Gastrocnemius medialis (tissue), 4 donors: Measurements from ENCODE around the gene SAMD3. TPM values are rescaled to one million over a fixed set of nuclear protein-coding genes. Genes with fewer than 3 reads are reported as not detected.

Source experiments
- ATAC-seq, 2 donors: fragments of 150-250 bp; one replicate each; pipeline ENCODE4 v1.9.1; 2016
- DNase-seq, 2 donors: peaks; one replicate each; pipeline ENCODE4 v3.0.0-alpha.2; 2019
- H3K27ac ChIP-seq, 4 donors: fragments of 200-600 bp; sonication (generic); 1 replicate in 1 of 4; 2 replicates in 3 of 4; pipeline ENCODE4 v1.5.1; 2016 to 2018; ENCODE audit warnings: mild to moderate bottlenecking in 2 of 4, moderate library complexity in 1 of 4
- H3K27me3 ChIP-seq, 3 donors: fragments of 200-600 bp; sonication (generic) in 2 of 3; 1 replicate in 1 of 3; 2 replicates in 2 of 3; pipeline versions ENCODE4 v1.5.1 to v1.6.0; 2016 to 2019; ENCODE audit warnings: mild to moderate bottlenecking in 1 of 3, moderate library complexity in 1 of 3
- H3K36me3 ChIP-seq, 2 donors: fragments of 200-600 bp; sonication (generic) in 1 of 2; one replicate each; pipeline ENCODE4 v1.5.1; 2017 to 2018
- H3K4me1 ChIP-seq, 2 donors: fragments of 200-600 bp; sonication (generic) in 1 of 2; one replicate each; pipeline ENCODE4 v1.5.1; 2016 to 2017; ENCODE audit warnings: mild to moderate bottlenecking in 2 of 2
- H3K4me3 ChIP-seq, 4 donors: fragments of 200-600 bp; sonication (generic) in 3 of 4; 1 replicate in 1 of 4; 2 replicates in 3 of 4; pipeline ENCODE4 v1.5.1; 2016 to 2019; ENCODE audit warnings: mild to moderate bottlenecking in 2 of 4
- H3K9me3 ChIP-seq, 3 donors: fragments of 200-600 bp; sonication (generic) in 2 of 3; 1 replicate in 1 of 3; 2 replicates in 2 of 3; pipeline ENCODE4 v1.5.1; 2016 to 2019
- CTCF ChIP-seq, 5 experiments: fragments of 450-650 bp in 3 of 5; fragments of 200-600 bp in 2 of 5; sonication (generic) in 2 of 5; IDR thresholded peaks in 4 of 5; conservative IDR thresholded peaks in 1 of 5; 1 replicate in 4 of 5; 2 replicates in 1 of 5; pipeline ENCODE4 v1.5.1; 2016 to 2019; ENCODE audit warnings: antibody characterized with exemption in 5 of 5, mild to moderate bottlenecking in 3 of 5, moderate library complexity in 3 of 5
- POLR2A ChIP-seq, 2 donors: fragments of 450-650 bp; IDR thresholded peaks; one replicate each; pipeline ENCODE4 v1.6.1; 2017; ENCODE audit warnings: antibody characterized with exemption in 2 of 2, mild to moderate bottlenecking in 2 of 2, moderate library complexity in 2 of 2
- in situ Hi-C, 4 donors: fragments of 200-750 bp; cut with MboI; loops; one replicate each; pipeline versions ENCODE4 v1.15.0 to v1.8.0; 2017; ENCODE audit warnings: low sequenced_read_pairs in 4 of 4
- intact Hi-C: fragments of 100-400 bp; cut with DNase I; formaldehyde crosslinking; loops from one replicate; pipeline ENCODE4 v1.15.1; 2023; ENCODE audit warnings: low total_unique reads
- total RNA-seq, 4 donors: library from RNA; depleted of rRNA; stranded (reverse); fragments of >200 nt; gene quantifications; one replicate each; pipeline versions ENCODE4 v1.1.0 to v1.2.3, GENCODE V29; 2016

The SAMD3 gene
- total RNA-seq, 4 donors from 2014 or later: not detected

DNA sequence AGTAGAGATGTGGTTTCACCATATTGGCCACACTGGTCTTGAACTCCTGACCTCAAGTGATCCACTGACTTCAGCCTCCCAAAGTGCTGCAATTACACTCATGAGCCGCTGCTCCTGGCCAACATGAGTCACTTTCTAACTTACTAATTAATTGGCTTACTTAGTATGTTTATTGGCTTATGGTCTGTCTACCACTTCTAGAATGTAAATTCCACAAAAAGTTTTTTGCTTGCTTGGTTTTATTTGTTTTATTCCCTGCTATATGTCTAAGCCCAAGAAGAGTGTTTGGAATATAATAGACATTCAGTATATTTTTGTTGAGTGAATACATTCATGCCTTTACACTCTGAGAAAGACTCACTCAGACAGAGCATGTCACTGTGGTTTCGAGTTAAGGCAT lies 86.0 kb downstream of the SAMD3 start:
- ATAC-seq (no peak), DNase-seq (no peak)
- Histone ChIP-seq H3K36me3 (no peaks in the 10 kb centered on the region), H3K27ac (no peak overlapping the region), H3K4me1 (no peaks in the 10 kb centered on the region), H3K4me3 (no peak overlapping the region), H3K9me3 (no peaks in the 10 kb centered on the region), H3K27me3 (no peaks in the 10 kb centered on the region)
- TF ChIP-seq CTCF (IDR thresholded peaks at IDR 0.05 in 4 of 5, conservative IDR thresholded peaks at IDR 0.05 in 1 of 5) (no peak), POLR2A (IDR thresholded peaks at IDR 0.05) (no peak)
- in situ Hi-C loops (no loop called here), intact Hi-C loops (no loop called here)

DNA sequence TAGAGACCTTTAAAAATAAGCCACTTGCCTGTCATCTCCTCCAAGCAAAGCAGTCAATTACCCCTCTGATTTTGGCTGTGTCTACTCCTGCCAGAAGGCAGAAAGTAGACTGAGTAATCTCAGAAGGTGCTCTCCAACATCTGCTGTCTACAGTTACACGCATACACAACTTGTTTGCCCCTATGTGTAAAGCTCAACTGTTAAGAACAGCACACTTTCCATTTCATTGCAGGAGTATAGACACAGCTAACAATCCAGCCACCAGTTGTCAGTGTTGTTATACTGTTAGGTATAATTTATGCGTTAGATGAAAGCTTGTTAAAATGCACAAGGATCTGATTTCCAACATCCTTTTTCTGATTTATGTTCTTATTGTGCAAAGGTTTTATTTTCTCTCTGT lies 88.2 kb downstream of the SAMD3 start:
- ATAC-seq (no peak), DNase-seq (no peak)
- Histone ChIP-seq H3K4me3 (no peak overlapping the region), H3K9me3 (no peaks in the 10 kb centered on the region), H3K27me3 (no peaks in the 10 kb centered on the region), H3K4me1 (no peaks in the 10 kb centered on the region), H3K36me3 (no peaks in the 10 kb centered on the region), H3K27ac (no peak overlapping the region)
- in situ Hi-C loops (no loop called here), intact Hi-C loops (no loop called here)
- TF ChIP-seq POLR2A (IDR thresholded peaks at IDR 0.05): no peak

DNA sequence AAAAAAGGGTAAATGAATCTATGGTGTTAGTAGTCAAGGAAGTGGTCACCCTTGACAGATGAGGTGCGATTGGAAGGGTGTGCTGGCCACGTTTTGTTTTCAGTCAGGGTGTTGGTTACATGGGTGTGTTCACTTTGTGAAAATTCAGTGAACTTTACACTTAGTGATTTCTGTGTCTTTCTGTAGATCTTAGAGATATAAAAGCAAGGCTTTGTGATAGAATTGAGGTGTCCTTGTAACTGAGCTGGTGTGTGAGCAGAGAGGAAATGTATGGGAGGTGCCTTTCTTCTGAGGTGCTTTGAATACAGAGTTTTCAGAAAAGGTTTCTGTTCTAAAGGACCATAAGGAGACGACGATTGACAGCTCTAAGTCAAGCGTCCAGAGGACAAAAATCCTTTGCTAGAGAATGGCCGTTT lies 90.5 kb downstream of the SAMD3 start:
- TF ChIP-seq POLR2A (IDR thresholded peaks at IDR 0.05) (no peak), CTCF (IDR thresholded peaks at IDR 0.05 in 4 of 5, conservative IDR thresholded peaks at IDR 0.05 in 1 of 5) (no peak)
- DNase-seq: no peak
- Histone ChIP-seq H3K36me3 (no peaks in the 10 kb centered on the region), H3K27me3 (no peaks in the 10 kb centered on the region), H3K4me3 (no peak overlapping the region), H3K9me3 (no peaks in the 10 kb centered on the region), H3K4me1 (no peaks in the 10 kb centered on the region), H3K27ac (no peak overlapping the region)
- no peak for ATAC-seq
- in situ Hi-C loops (no loop called here), intact Hi-C loops (no loop called here)

GRCh38 chr6:130129762-130130246 lies 92.9 kb downstream of the SAMD3 start:
- intact Hi-C loops: no loop called here
- TF ChIP-seq CTCF (IDR thresholded peaks at IDR 0.05 in 4 of 5, conservative IDR thresholded peaks at IDR 0.05 in 1 of 5) (no peak), POLR2A (IDR thresholded peaks at IDR 0.05) (no peak)
- no peak for ATAC-seq

DNA sequence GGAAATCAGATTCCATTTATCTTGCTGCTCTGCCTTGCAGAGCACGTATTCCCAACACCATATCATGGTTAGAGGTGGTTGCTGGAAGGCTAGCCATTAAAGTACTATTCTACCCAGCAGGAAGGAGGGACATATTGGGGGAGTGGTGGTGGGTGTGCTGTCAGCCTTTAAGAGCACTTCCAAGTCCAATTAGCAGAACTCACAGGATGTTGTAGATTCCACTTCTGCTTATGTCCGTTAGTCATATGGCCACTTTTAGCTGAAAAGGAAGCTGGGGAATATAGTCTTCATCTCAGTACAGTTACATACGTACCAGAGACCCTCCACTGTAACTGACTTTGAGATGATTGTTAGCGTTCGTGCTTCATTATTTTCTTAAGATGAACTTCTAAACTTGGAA lies 94.4 kb downstream of the SAMD3 start:
- Histone ChIP-seq H3K27me3 (no peaks in the 10 kb centered on the region), H3K4me1 (no peaks in the 10 kb centered on the region), H3K27ac (no peak overlapping the region), H3K9me3 (no peaks in the 10 kb centered on the region), H3K4me3 (no peak overlapping the region), H3K36me3 (no peaks in the 10 kb centered on the region)
- DNase-seq (no peak), ATAC-seq (no peak)
- intact Hi-C loops: no loop called here
- in situ Hi-C loops: no loop called here
- TF ChIP-seq CTCF (IDR thresholded peaks at IDR 0.05 in 4 of 5, conservative IDR thresholded peaks at IDR 0.05 in 1 of 5) (no peak), POLR2A (IDR thresholded peaks at IDR 0.05) (no peak)

More at GRCh38 chr6:130129762-130130246, 92.9 kb downstream of the SAMD3 start:
- H3K36me3 ChIP-seq: no peaks in the 10 kb centered on the region
- in situ Hi-C loops: no loop called here
- no peak overlapping the region for H3K27ac ChIP-seq
- no peaks in the 10 kb centered on the region for H3K4me1 ChIP-seq
- no peak for DNase-seq
- no peaks in the 10 kb centered on the region for H3K9me3 ChIP-seq
- no peaks in the 10 kb centered on the region for H3K27me3 ChIP-seq
- H3K4me3 ChIP-seq: no peak overlapping the region
